Fibroblast of the aortic adventitia (primary cell): Measurements from ENCODE around the gene GPC6. TPM values are rescaled to one million over a fixed set of nuclear protein-coding genes. Genes with fewer than 3 reads are reported as not detected.
A peak's percentile ranks its signal among the peaks of the same experiment; 100 is the strongest.

Source experiments
- DNase-seq: peaks from one replicate; pipeline ENCODE4 v3.0.0-alpha.2; 2010; ENCODE audit warnings: low read depth
- H3K4me3 ChIP-seq: 2 replicates; pipeline ENCODE4 v1.5.1; 2011; ENCODE audit warnings: low read depth, mild to moderate bottlenecking, control low read depth, low read length, moderate library complexity
- total RNA-seq: library from RNA; depleted of rRNA; stranded (reverse); fragments of >200 nt; gene quantifications from 2 replicates; pipeline ENCODE4 v1.2.3, GENCODE V29; 2012; ENCODE audit warnings: low replicate concordance
- TF ChIP-seq, protein P1 (sequence below): IDR thresholded peaks from 2 replicates; pipeline ENCODE4 v1.5.1; 2011; ENCODE audit warnings: mild to moderate bottlenecking, low read length, control low read depth, inconsistent platforms; ENCODE audit not compliant: insufficient read depth

Gene GPC6
- total RNA-seq, 1 donor = 92.6 TPM

DNA sequence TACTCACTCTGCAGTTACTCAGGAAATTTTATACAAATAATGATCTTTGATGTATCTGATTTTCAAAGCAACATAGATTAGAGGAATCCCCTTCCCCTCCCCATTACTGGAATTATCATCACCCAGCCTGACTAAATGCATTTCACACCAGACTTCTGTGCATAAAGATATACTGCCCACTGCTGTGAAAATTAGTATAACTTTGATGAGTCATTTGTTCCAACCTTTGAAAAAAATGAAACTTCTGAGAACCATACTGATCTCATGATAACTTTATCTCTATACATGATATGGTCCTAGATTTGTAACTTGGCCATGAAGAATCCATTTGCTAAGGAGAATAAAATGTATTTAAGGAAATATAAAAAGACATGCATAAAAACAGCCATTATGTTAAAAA is 63.9 kb downstream of the GPC6 start:
- TF ChIP-seq, protein P1, sequence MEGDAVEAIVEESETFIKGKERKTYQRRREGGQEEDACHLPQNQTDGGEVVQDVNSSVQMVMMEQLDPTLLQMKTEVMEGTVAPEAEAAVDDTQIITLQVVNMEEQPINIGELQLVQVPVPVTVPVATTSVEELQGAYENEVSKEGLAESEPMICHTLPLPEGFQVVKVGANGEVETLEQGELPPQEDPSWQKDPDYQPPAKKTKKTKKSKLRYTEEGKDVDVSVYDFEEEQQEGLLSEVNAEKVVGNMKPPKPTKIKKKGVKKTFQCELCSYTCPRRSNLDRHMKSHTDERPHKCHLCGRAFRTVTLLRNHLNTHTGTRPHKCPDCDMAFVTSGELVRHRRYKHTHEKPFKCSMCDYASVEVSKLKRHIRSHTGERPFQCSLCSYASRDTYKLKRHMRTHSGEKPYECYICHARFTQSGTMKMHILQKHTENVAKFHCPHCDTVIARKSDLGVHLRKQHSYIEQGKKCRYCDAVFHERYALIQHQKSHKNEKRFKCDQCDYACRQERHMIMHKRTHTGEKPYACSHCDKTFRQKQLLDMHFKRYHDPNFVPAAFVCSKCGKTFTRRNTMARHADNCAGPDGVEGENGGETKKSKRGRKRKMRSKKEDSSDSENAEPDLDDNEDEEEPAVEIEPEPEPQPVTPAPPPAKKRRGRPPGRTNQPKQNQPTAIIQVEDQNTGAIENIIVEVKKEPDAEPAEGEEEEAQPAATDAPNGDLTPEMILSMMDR = no peak
- peak; percentile 50 for DNase-seq
- H3K4me3 ChIP-seq = no peak overlapping the region

DNA sequence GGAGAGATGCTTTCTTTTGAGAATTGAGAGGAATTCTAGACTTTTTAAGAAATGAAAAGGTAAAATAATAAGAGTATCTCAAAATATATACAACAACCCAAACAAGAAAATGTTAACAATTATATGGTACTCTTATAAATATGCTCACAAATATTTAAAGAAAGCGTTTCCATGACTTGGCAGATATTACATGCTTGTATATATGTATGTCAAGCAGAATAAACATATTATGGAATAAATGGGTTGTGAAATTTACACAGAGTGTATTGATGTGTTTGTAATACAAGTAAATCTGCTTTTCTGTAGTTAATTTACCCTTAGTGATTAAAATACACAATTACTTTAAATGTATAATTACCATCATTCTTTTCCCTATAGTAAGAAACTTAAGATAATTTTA is 65.8 kb downstream of the GPC6 start:
- no peak overlapping the region for H3K4me3 ChIP-seq
- DNase-seq = no peak
- TF ChIP-seq, protein P1 = no peak

GRCh38 chr13:93293710-93294109 is 67.1 kb downstream of the GPC6 start:
- TF ChIP-seq, protein P1 = no peak
- DNase-seq = no peak

DNA sequence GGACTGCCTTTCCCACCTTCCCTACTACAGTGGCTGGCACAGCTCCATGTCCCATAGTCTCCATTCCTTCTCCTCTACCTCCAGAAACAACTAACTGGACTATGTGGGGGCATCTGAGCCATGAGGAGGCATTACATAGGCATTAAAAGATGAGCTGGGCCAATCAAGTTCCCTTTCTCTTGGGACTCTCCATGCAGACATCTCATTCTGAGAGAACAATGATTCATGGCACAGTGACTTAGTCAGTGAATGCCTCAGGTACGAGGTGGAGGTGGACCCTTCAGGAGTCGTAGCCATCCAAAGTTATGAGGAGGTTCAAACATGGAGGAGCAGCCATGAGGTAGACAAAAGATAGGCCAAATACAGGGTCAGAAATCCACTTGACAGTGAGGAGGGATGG is 70.0 kb downstream of the GPC6 start:
- no peak overlapping the region for H3K4me3 ChIP-seq
- no peak for DNase-seq
- TF ChIP-seq, protein P1 = no peak

More at GRCh38 chr13:93293710-93294109, 67.1 kb downstream of the GPC6 start:
- H3K4me3 ChIP-seq = no peak overlapping the region

DNA sequence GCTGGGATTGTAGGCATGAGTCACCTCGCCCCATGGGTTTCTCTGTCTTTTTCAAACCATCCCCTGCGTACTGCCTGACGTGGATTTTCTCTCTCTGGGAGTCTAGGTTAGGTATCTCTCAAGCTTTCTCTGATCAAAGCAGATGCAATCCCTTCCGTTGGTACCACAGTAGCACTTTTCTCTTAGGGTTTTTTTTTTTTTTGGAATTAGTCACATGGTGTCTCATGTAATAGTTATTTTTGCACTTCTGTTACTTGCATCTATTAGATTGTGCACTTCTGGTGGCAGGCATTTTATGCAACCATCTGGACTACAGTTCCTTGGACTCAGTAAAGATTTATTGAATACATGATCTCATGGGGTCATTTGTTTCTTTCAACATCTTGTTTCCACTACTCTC is 72.1 kb downstream of the GPC6 start:
- TF ChIP-seq, protein P1 = no peak
- DNase-seq = no peak
- no peak overlapping the region for H3K4me3 ChIP-seq

GRCh38 chr13:93304134-93304533 is 77.5 kb downstream of the GPC6 start:
- no peak for DNase-seq
- H3K4me3 ChIP-seq = no peak overlapping the region
- TF ChIP-seq, protein P1 = no peak

GRCh38 chr13:93304868-93305613 is 78.4 kb downstream of the GPC6 start:
- TF ChIP-seq, protein P1 = no peak

More at GRCh38 chr13:93304868-93305613, 78.4 kb downstream of the GPC6 start:
- DNase-seq = no peak
- H3K4me3 ChIP-seq = no peak overlapping the region
